ENCODE measurements around the gene GPR84. TPM values are rescaled to one million over a fixed set of nuclear protein-coding genes. Genes with fewer than 3 reads are reported as not detected.
A peak's percentile ranks its signal among the peaks of the same experiment; 100 is the strongest.

Gene GPR84
- polyA plus RNA-seq, 1 of the 3 experiments (the other 2 are of a cell fraction) = 0.03 TPM

DNA sequence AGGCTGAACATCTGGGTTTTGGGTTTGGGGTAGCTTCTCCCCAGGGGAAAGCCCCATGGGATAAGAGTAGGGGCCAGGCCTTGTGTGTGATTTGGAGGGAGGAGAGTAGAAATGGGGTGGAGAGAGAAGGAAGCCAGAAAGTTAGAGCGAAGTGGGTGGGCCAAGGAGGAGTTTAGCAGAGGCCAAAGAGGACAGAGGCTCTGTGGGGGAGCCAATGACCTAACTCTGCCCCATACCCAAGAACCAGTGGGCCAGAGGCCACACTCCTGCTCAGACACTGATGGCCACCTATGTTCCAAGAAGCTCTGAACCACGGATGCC is 10.9 kb upstream of the GPR84 start (continued):
- TF ChIP-seq FOSL2 (IDR thresholded peaks at IDR 0.05; ENCODE audit: borderline replicate concordance, low read depth) (no peak), MXI1 (IDR thresholded peaks at IDR 0.05; ENCODE audit: low read depth, low read length) (no peak), TEAD4 (IDR thresholded peaks at IDR 0.05; ENCODE audit: borderline replicate concordance, insufficient read depth) (no peak), NFIC (IDR thresholded peaks at IDR 0.05; ENCODE audit: borderline replicate concordance) (no peak)
- TF ChIP-seq, protein P1, sequence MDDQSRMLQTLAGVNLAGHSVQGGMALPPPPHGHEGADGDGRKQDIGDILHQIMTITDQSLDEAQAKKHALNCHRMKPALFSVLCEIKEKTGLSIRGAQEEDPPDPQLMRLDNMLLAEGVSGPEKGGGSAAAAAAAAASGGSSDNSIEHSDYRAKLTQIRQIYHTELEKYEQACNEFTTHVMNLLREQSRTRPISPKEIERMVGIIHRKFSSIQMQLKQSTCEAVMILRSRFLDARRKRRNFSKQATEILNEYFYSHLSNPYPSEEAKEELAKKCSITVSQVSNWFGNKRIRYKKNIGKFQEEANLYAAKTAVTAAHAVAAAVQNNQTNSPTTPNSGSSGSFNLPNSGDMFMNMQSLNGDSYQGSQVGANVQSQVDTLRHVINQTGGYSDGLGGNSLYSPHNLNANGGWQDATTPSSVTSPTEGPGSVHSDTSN (IDR thresholded peaks at IDR 0.05) = no peak

DNA sequence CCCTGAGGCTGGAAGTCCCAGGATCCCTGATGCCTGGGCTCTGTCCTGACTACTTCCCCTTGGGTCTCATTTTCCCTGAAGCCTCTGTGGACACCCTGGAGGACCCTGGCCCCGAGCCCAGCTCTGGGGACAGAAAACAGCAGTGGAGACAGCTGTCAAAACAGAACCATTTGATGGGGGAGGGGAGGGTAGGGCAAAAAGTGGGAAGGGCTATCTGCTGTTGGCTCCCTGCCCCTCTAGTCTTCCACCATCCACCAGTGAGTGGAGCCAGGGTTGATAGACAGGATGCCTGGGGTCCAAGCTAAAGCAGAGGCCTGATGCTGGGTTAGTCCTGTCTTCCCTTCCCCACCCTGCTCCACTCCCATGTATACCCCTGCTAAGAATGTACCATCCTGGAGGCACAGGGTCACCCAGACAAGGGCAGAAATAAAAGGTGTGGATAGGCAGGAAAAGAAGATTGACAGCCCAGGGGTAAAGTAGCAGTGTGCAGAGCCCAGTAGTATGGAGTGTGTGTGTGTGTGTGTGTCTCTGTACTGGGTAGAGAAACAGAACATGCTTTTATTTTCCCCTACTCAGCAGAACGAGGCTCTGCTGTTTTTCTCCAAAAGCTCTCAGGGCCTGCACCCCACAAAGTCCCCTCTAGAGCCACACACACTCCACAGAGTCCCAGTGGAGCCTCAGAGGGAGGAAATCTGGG is 10.4 kb upstream of the GPR84 start:
- H3K4me3 ChIP-seq (ENCODE audit: low read depth in 2 of 2, low read length in 1 of 2) = no peak overlapping the region
- H3K27ac ChIP-seq (ENCODE audit: low read depth in 2 of 2, low read length in 1 of 2) = no peak overlapping the region
- no peaks in the 10 kb centered on the region for H3K9me3 ChIP-seq
- peak; percentile 49 for DNase-seq
- WGBS (ENCODE audit: low lambda C conversion rate) = 50% methylated on average over 1 of the region's 2 CpGs
- H2AFZ ChIP-seq (ENCODE audit: low read depth) = no peak overlapping the region
- POLR2A ChIA-PET = interaction anchor here (0.6 kb wide), 1 partner anchor 1057 kb away, joined by 3 read pairs; no protein-coding TSS in a partner anchor
- H3K36me3 ChIP-seq (replicated peaks in 1 of 2; ENCODE audit: control insufficient read depth in 1 of 2, insufficient read depth in 2 of 2, low read length in 1 of 2) = no peaks in the 10 kb centered on the region
- no peaks in the 10 kb centered on the region for H4K20me1 ChIP-seq (ENCODE audit: insufficient read depth)
- no peaks in the 10 kb centered on the region for H3K9me2 ChIP-seq
- H3K4me1 ChIP-seq (ENCODE audit: control insufficient read depth in 1 of 2, insufficient read depth in 2 of 2, low read depth in 1 of 2, low read length in 1 of 2) = peaks cover 11 to 45% of the 10 kb centered on the region in 2 experiments; a peak in 2 of 4 replicates
- H3K27me3 ChIP-seq (ENCODE audit: insufficient read depth) = no peaks in the 10 kb centered on the region
- TF ChIP-seq MXI1 (IDR thresholded peaks at IDR 0.05; ENCODE audit: low read depth, low read length) (no peak), CHD2 (IDR thresholded peaks at IDR 0.05; ENCODE audit: low read length, partially characterized antibody) (peak; percentile 14)
- TF ChIP-seq, protein P2, sequence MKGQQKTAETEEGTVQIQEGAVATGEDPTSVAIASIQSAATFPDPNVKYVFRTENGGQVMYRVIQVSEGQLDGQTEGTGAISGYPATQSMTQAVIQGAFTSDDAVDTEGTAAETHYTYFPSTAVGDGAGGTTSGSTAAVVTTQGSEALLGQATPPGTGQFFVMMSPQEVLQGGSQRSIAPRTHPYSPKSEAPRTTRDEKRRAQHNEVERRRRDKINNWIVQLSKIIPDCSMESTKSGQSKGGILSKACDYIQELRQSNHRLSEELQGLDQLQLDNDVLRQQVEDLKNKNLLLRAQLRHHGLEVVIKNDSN (IDR thresholded peaks at IDR 0.05; ENCODE audit: borderline replicate concordance, low read depth) = no peak
- H3K4me2 ChIP-seq = no peak overlapping the region
- CTCF ChIA-PET = interaction anchor here (0.6 to 2.0 kb wide), 9 partner anchors 14 to 1326 kb away, joined by 3 to 9 read pairs (median 4); partner anchors contain the start of genes COPZ1 and HOXC10
- no peak overlapping the region for H3K9ac ChIP-seq
- peaks cover 8% of the 10 kb centered on the region for H3F3A ChIP-seq (replicated peaks; ENCODE audit: insufficient read depth)
- no peaks in the 10 kb centered on the region for H3K79me2 ChIP-seq (ENCODE audit: insufficient read depth)

DNA sequence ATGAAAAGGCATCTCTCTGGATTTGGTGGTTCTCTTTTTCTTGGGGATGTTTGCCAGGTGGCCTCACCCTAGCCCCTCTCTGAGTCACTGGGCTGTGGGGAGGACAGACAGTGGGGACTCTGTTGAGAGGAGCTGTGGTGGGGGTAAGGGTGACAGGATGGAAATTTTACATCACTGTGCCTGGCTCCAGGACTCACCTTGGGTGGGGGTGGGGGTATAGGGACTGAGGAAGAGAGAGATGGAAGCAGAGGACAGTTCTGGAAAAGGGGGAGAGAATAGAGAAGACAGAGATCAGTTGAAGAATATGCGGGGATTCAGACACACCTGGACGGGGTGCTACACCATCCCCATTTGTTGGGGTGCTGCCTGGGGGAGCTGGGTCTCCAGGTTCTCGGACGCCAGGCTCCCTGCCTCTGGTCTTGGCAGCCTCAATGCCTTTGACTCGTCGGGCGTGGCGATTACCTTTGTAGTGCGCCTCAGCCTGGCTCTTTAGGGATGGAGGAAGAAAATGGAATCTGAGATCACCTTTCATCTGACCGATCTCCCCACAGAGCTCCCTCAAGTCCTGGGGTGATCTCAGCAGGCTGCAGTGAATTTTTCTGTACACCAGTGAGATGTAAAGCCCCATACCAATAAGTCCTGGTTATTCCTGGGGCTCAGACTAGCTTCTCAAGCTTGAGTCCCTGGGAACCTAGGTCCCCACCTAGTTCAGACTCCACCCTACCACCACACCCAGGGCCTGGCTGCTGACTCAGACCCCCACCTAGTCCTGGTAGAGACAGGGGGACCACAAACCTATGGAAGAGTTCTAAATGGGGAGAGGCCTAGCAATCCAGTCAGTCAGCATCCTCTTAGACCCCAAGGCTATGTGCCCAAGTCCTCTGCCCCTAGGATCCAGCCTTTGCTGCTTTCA is 9.6 kb upstream of the GPR84 start:
- ChIA-PET CTCF (interaction anchor here (0.6 to 2.0 kb wide), 7 partner anchors 26 to 1327 kb away, joined by 3 to 9 read pairs (median 3); partner anchors contain the start of genes HOXC10 and HOXC9), POLR2A (no interaction called here)

More for the DNA sequence above, 9.6 kb upstream of the GPR84 start:
- H3K9me3 ChIP-seq = no peaks in the 10 kb centered on the region
- H3K36me3 ChIP-seq (replicated peaks in 1 of 2; ENCODE audit: control insufficient read depth in 1 of 2, insufficient read depth in 2 of 2, low read length in 1 of 2) = no peaks in the 10 kb centered on the region
- no peaks in the 10 kb centered on the region for H3K27me3 ChIP-seq (ENCODE audit: insufficient read depth)
- TF ChIP-seq GATA2 (CRISPR knock-in tag; IDR thresholded peaks at IDR 0.05) = no peak
- no peak for TF ChIP-seq TAF1 (IDR thresholded peaks at IDR 0.05; ENCODE audit: borderline replicate concordance, low read depth, low read length)
- no peak for TF ChIP-seq FOSL2 (IDR thresholded peaks at IDR 0.05; ENCODE audit: borderline replicate concordance, low read depth)
- no peak for TF ChIP-seq GABPA (IDR thresholded peaks at IDR 0.05; ENCODE audit: low read depth)
- TF ChIP-seq POLR2AphosphoS5 (IDR thresholded peaks at IDR 0.05; ENCODE audit: low read depth, low read length) = no peak
- no peak overlapping the region for H3K9ac ChIP-seq
- H4K20me1 ChIP-seq (ENCODE audit: insufficient read depth) = no peaks in the 10 kb centered on the region
- peaks cover 5% of the 10 kb centered on the region for H3F3A ChIP-seq (replicated peaks; ENCODE audit: insufficient read depth)
- H3K4me3 ChIP-seq (ENCODE audit: low read depth in 2 of 2, low read length in 1 of 2) = no peak overlapping the region
- H3K79me2 ChIP-seq (ENCODE audit: insufficient read depth) = no peaks in the 10 kb centered on the region
- no peak overlapping the region for H2AFZ ChIP-seq (ENCODE audit: low read depth)
- no peak overlapping the region for H3K27ac ChIP-seq (ENCODE audit: low read depth in 2 of 2, low read length in 1 of 2)
- 91% methylated on average over 10 of the region's 10 CpGs for WGBS (ENCODE audit: low lambda C conversion rate)
- H3K4me2 ChIP-seq = no peak overlapping the region
- DNase-seq = no peak
- H3K9me2 ChIP-seq = no peaks in the 10 kb centered on the region
- H3K4me1 ChIP-seq (ENCODE audit: control insufficient read depth in 1 of 2, insufficient read depth in 2 of 2, low read depth in 1 of 2, low read length in 1 of 2) = peaks cover 11 to 43% of the 10 kb centered on the region in 2 experiments; a peak in 2 of 4 replicates
